H7 (cell line): ENCODE data around the gene MAN2B2. TPM values are rescaled to one million over a fixed set of nuclear protein-coding genes. Genes with fewer than 3 reads are reported as not detected.

Experiments
- DNase-seq: peaks from one replicate; pipeline ENCODE4 v3.0.0; 2012
- H3K27me3 ChIP-seq: 2 replicates; pipeline ENCODE4 v1.6.0; 2011; ENCODE audit warnings: mild to moderate bottlenecking, low read length; ENCODE audit not compliant: control insufficient read depth, insufficient read depth
- H3K36me3 ChIP-seq: replicated peaks from 2 replicates; pipeline ENCODE4 v1.5.1; 2011; ENCODE audit warnings: low read length; ENCODE audit not compliant: control insufficient read depth, insufficient read depth
- H3K4me3 ChIP-seq: 2 replicates; pipeline ENCODE4 v1.5.1; 2011; ENCODE audit warnings: low read depth, mild to moderate bottlenecking, control low read depth, low read length, moderate library complexity; ENCODE audit not compliant: insufficient read depth
- total RNA-seq: library from RNA; depleted of rRNA; stranded (reverse); fragments of >200 nt; shearing (Covaris generic); gene quantifications from 2 replicates; pipeline ENCODE4 v1.2.3, GENCODE V29; 2014

MAN2B2 gene
- total RNA-seq, 1 experiment from 2014 or later: 3.4 TPM

GRCh38 chr4:6551660-6552059 is 23.3 kb upstream of the MAN2B2 start:
- Histone ChIP-seq H3K27me3 (no peaks in the 10 kb centered on the region; the same call in 1 of the 2 replicates), H3K4me3 (no peak overlapping the region), H3K36me3 (no peaks in the 10 kb centered on the region)
- no peak for DNase-seq

GRCh38 chr4:6555519-6555918 is 19.5 kb upstream of the MAN2B2 start:
- H3K27me3 ChIP-seq: peaks cover 16% of the 10 kb centered on the region
- no peak for DNase-seq
- no peak overlapping the region for H3K4me3 ChIP-seq
- H3K36me3 ChIP-seq: no peaks in the 10 kb centered on the region

GRCh38 chr4:6556263-6556662 is 18.7 kb upstream of the MAN2B2 start:
- H3K27me3 ChIP-seq: peaks cover 23% of the 10 kb centered on the region
- no peak overlapping the region for H3K4me3 ChIP-seq
- no peaks in the 10 kb centered on the region for H3K36me3 ChIP-seq
- DNase-seq: no peak

GRCh38 chr4:6557185-6557584 is 17.8 kb upstream of the MAN2B2 start:
- no peak for DNase-seq
- Histone ChIP-seq H3K27me3 (peaks cover 32% of the 10 kb centered on the region), H3K4me3 (no peak overlapping the region), H3K36me3 (no peaks in the 10 kb centered on the region)

GRCh38 chr4:6557856-6558255 is 17.1 kb upstream of the MAN2B2 start:
- no peaks in the 10 kb centered on the region for H3K36me3 ChIP-seq
- DNase-seq: no peak
- H3K27me3 ChIP-seq: peaks cover 39% of the 10 kb centered on the region
- no peak overlapping the region for H3K4me3 ChIP-seq

GRCh38 chr4:6560416-6561172 is 14.4 kb upstream of the MAN2B2 start:
- H3K4me3 ChIP-seq: no peak overlapping the region
- peaks cover 62% of the 10 kb centered on the region for H3K27me3 ChIP-seq
- H3K36me3 ChIP-seq: no peaks in the 10 kb centered on the region
- no peak for DNase-seq

- H3K27me3 ChIP-seq: peaks cover 68% of the 10 kb centered on the region
- H3K4me3 ChIP-seq: no peak overlapping the region
- H3K36me3 ChIP-seq: no peaks in the 10 kb centered on the region
- DNase-seq: no peak
Observed at GRCh38 chr4:6561173-6561516, 13.8 kb upstream of the MAN2B2 start.

GRCh38 chr4:6561706-6562371 is 13.2 kb upstream of the MAN2B2 start:
- Histone ChIP-seq H3K4me3 (no peak overlapping the region), H3K27me3 (peaks cover 74% of the 10 kb centered on the region), H3K36me3 (no peaks in the 10 kb centered on the region)
- DNase-seq: peak; percentile 63

- H3K36me3 ChIP-seq: no peaks in the 10 kb centered on the region
- H3K27me3 ChIP-seq: peaks cover 69% of the 10 kb centered on the region
- peak; percentile 91 for DNase-seq
- H3K4me3 ChIP-seq: peak overlapping the region; percentile 36
Observed at GRCh38 chr4:6562931-6563901, 11.8 kb upstream of the MAN2B2 start.

- Histone ChIP-seq H3K27me3 (peaks cover 67% of the 10 kb centered on the region), H3K36me3 (no peaks in the 10 kb centered on the region), H3K4me3 (peak overlapping the region; percentile 21; the same call in 1 of the 2 replicates)
- peak; percentile 77 for DNase-seq
Observed at GRCh38 chr4:6563935-6564645, 10.9 kb upstream of the MAN2B2 start.

GRCh38 chr4:6565691-6566390 is 9.1 kb upstream of the MAN2B2 start:
- H3K36me3 ChIP-seq: no peaks in the 10 kb centered on the region
- H3K4me3 ChIP-seq: no peak overlapping the region
- no peak for DNase-seq
- H3K27me3 ChIP-seq: peaks cover 58% of the 10 kb centered on the region

- Histone ChIP-seq H3K4me3 (no peak overlapping the region), H3K27me3 (peaks cover 53% of the 10 kb centered on the region), H3K36me3 (no peaks in the 10 kb centered on the region)
- no peak for DNase-seq
Observed at GRCh38 chr4:6566391-6567190, 8.4 kb upstream of the MAN2B2 start.

GRCh38 chr4:6567218-6567617 is 7.8 kb upstream of the MAN2B2 start:
- no peak overlapping the region for H3K4me3 ChIP-seq
- peaks cover 47% of the 10 kb centered on the region for H3K27me3 ChIP-seq
- no peaks in the 10 kb centered on the region for H3K36me3 ChIP-seq
- no peak for DNase-seq
